H1 (cell line): ENCODE measurements around the gene CHST2. TPM values are rescaled to one million over a fixed set of nuclear protein-coding genes. Genes with fewer than 3 reads are reported as not detected.
"Not testable (repeated sequence)": the region's sequence is repeated elsewhere in the genome, so short reads cannot be mapped to it uniquely, and the experiment has no call there.

Experiments used
- CTCF ChIA-PET: fragments of 300-600 bp; sonication (Branson Sonifier 250); formaldehyde crosslinking; loops from one replicate; lab custom pipeline; 2021; ENCODE audit not compliant: partially characterized antibody; lab: Charles Lee
- POLR2A ChIA-PET: fragments of 300-600 bp; sonication (Branson Sonifier 250); formaldehyde crosslinking; loops from one replicate; lab custom pipeline; 2021; ENCODE audit warnings: inconsistent platforms; ENCODE audit not compliant: partially characterized antibody; lab: Charles Lee
- DNase-seq, 2 experiments: peaks; one replicate each; pipeline versions ENCODE4 v3.0.0 to v3.0.0-alpha.2; 2010 to 2022; ENCODE audit warnings: low spot score in 2 of 2, low read depth in 1 of 2, mixed read lengths in 1 of 2
- FAIRE-seq: peaks from 2 replicates; lab custom pipeline; 2011; peaks lifted over from hg19 to GRCh38; lab: Jason Lieb, UNC
- H2AFZ ChIP-seq: 2 replicates; pipeline ENCODE4 v1.8.1; 2012; ENCODE audit warnings: low read length, inconsistent platforms
- H2AK5ac ChIP-seq: 2 replicates; pipeline ENCODE4 v1.6.1; 2013; ENCODE audit warnings: low read depth, low read length
- H2BK120ac ChIP-seq: replicated peaks from 2 replicates; pipeline ENCODE3; 2013; ENCODE audit warnings: low read depth, low read length, inconsistent platforms
- H2BK12ac ChIP-seq: 2 replicates; pipeline ENCODE4 v1.6.1; 2013; ENCODE audit warnings: low read depth, low read length
- H2BK15ac ChIP-seq: 2 replicates; pipeline ENCODE4 v1.6.1; 2013; ENCODE audit warnings: low read length
- H2BK20ac ChIP-seq: 2 replicates; pipeline ENCODE4 v1.6.1; 2013; ENCODE audit warnings: low read length
- H2BK5ac ChIP-seq: 2 replicates; pipeline ENCODE4 v1.6.1; 2013; ENCODE audit warnings: low read depth, low read length
- H3K14ac ChIP-seq: 2 replicates; pipeline ENCODE4 v1.6.1; 2013; ENCODE audit warnings: inconsistent platforms; ENCODE audit not compliant: insufficient read length
- H3K18ac ChIP-seq: 2 replicates; pipeline ENCODE4 v1.6.1; 2013; ENCODE audit warnings: low read length; ENCODE audit errors: extremely low read depth
- H3K23ac ChIP-seq: 2 replicates; pipeline ENCODE4 v1.6.1; 2013; ENCODE audit warnings: inconsistent platforms; ENCODE audit not compliant: insufficient read length
- H3K23me2 ChIP-seq: 2 replicates; pipeline ENCODE4 v1.6.1; 2013; ENCODE audit warnings: low read depth, low read length
- H3K27ac ChIP-seq: 2 replicates; pipeline ENCODE4 v1.6.1; 2011; ENCODE audit warnings: low read depth, low read length, inconsistent platforms
- H3K27me3 ChIP-seq, 4 experiments: replicated peaks in 1 of 4; 1 replicate in 1 of 4; 2 replicates in 3 of 4; pipeline versions ENCODE4 v1.6.1 to v1.8.1; 2011 to 2013; ENCODE audit warnings: low read length in 3 of 4, mild to moderate bottlenecking in 3 of 4, inconsistent platforms in 2 of 4, mixed read lengths in 2 of 4, moderate library complexity in 1 of 4; ENCODE audit not compliant: control insufficient read depth in 3 of 4, insufficient read depth in 3 of 4; ENCODE audit errors: extremely low read depth in 1 of 4
- H3K36me3 ChIP-seq, 4 experiments: 2 replicates each; pipeline versions ENCODE4 v1.6.1 to v1.8.1; 2011 to 2013; ENCODE audit warnings: mild to moderate bottlenecking in 4 of 4, low read length in 3 of 4, moderate library complexity in 2 of 4, control low read depth in 1 of 4, inconsistent platforms in 1 of 4; ENCODE audit not compliant: insufficient read depth in 4 of 4, control insufficient read depth in 2 of 4
- H3K4ac ChIP-seq: replicated peaks from 2 replicates; pipeline ENCODE3; 2013; ENCODE audit warnings: low read length, low read depth, mixed read lengths, inconsistent platforms; ENCODE audit not compliant: insufficient read length
- H3K4me1 ChIP-seq, 4 experiments: replicated peaks in 1 of 4; 1 replicate in 1 of 4; 2 replicates in 3 of 4; pipeline versions ENCODE4 v1.6.1 to v1.8.1; 2011 to 2013; ENCODE audit warnings: low read length in 3 of 4, inconsistent platforms in 2 of 4, mixed read lengths in 1 of 4; ENCODE audit not compliant: insufficient read depth in 4 of 4, control insufficient read depth in 3 of 4
- H3K4me2 ChIP-seq, 2 experiments: 2 replicates each; pipeline versions ENCODE4 v1.6.1 to v1.8.1; 2011 to 2013; ENCODE audit warnings: low read depth in 2 of 2, low read length in 2 of 2, control low read depth in 1 of 2, inconsistent platforms in 1 of 2, mild to moderate bottlenecking in 1 of 2; ENCODE audit not compliant: insufficient read depth in 1 of 2
- H3K4me3 ChIP-seq, 4 experiments: fragments of 200-600, 300-600 bp in 1 of 4; sonication (generic), shearing (Covaris generic), sonication (Bioruptor Twin) in 1 of 4; 2 replicates each; pipeline versions ENCODE4 v1.5.1 to v1.8.1; 2011 to 2016; ENCODE audit warnings: low read length in 4 of 4, low read depth in 3 of 4, control low read depth in 2 of 4, inconsistent platforms in 2 of 4, mild to moderate bottlenecking in 2 of 4, mixed read lengths in 1 of 4, moderate library complexity in 1 of 4; ENCODE audit not compliant: insufficient read depth in 2 of 4; ENCODE audit errors: extremely low read depth in 1 of 4
- H3K56ac ChIP-seq: replicated peaks from 2 replicates; pipeline ENCODE3; 2013; ENCODE audit warnings: low read depth, mild to moderate bottlenecking, mixed read lengths, low read length, inconsistent platforms; ENCODE audit not compliant: insufficient read length
- H3K79me1 ChIP-seq: 2 replicates; pipeline ENCODE4 v1.6.1; 2013; ENCODE audit warnings: low read depth, low read length, control low read depth
- H3K79me2 ChIP-seq, 2 experiments: 2 replicates each; pipeline versions ENCODE4 v1.6.1 to v1.8.1; 2012 to 2013; ENCODE audit warnings: low read length in 2 of 2, mild to moderate bottlenecking in 2 of 2, inconsistent platforms in 1 of 2; ENCODE audit not compliant: insufficient read depth in 2 of 2, control insufficient read depth in 1 of 2
- H3K9ac ChIP-seq, 4 experiments: replicated peaks in 1 of 4; 1 replicate in 1 of 4; 2 replicates in 3 of 4; pipeline versions ENCODE4 v1.6.1 to v1.8.1; 2011 to 2013; ENCODE audit warnings: low read depth in 3 of 4, low read length in 3 of 4, control low read depth in 2 of 4, mild to moderate bottlenecking in 2 of 4, moderate library complexity in 2 of 4, inconsistent platforms in 1 of 4; ENCODE audit errors: extremely low read depth in 1 of 4
- H3K9me3 ChIP-seq, 2 experiments: 2 replicates each; pipeline versions ENCODE4 v1.6.1 to v1.8.1; 2012 to 2013; ENCODE audit warnings: mild to moderate bottlenecking in 2 of 2, moderate library complexity in 2 of 2, control low read depth in 1 of 2, inconsistent platforms in 1 of 2, low read depth in 1 of 2, low read length in 1 of 2, mixed read lengths in 1 of 2; ENCODE audit not compliant: insufficient read depth in 2 of 2
- H4K20me1 ChIP-seq, 2 experiments: replicated peaks in 1 of 2; 2 replicates each; pipeline versions ENCODE3 to v1.8.1; 2011 to 2013; ENCODE audit warnings: inconsistent platforms in 2 of 2, low read length in 2 of 2, mild to moderate bottlenecking in 1 of 2; ENCODE audit not compliant: insufficient read depth in 2 of 2, control insufficient read depth in 1 of 2
- H4K5ac ChIP-seq: 2 replicates; pipeline ENCODE4 v1.6.1; 2013; ENCODE audit warnings: low read length, low read depth, mixed read lengths, inconsistent platforms; ENCODE audit not compliant: insufficient read length
- H4K8ac ChIP-seq: 2 replicates; pipeline ENCODE4 v1.8.0; 2013; ENCODE audit warnings: mild to moderate bottlenecking, moderate library complexity, low read length, inconsistent platforms; ENCODE audit not compliant: insufficient read depth; ENCODE audit errors: extremely low read depth
- H4K91ac ChIP-seq: replicated peaks from 2 replicates; pipeline ENCODE3; 2013; ENCODE audit warnings: low read length, mixed read lengths, inconsistent platforms; ENCODE audit not compliant: insufficient read length
- HDAC2 ChIP-seq, 2 experiments: fragments of 300-600 bp in 1 of 2; sonication (generic) in 1 of 2; IDR thresholded peaks; 2 replicates each; pipeline ENCODE4 v1.6.1; 2011 to 2012; ENCODE audit warnings: low read depth in 2 of 2, low read length in 2 of 2, mild to moderate bottlenecking in 2 of 2, moderate library complexity in 2 of 2, borderline replicate concordance in 1 of 2, inconsistent platforms in 1 of 2
- RXRA ChIP-seq: IDR thresholded peaks from 2 replicates; pipeline ENCODE4 v1.6.1; 2011; ENCODE audit warnings: low read depth, mild to moderate bottlenecking, low read length, moderate library complexity; ENCODE audit not compliant: insufficient read depth
- SP4 ChIP-seq: IDR thresholded peaks from 2 replicates; pipeline ENCODE4 v1.6.1; 2012; ENCODE audit warnings: low read length, inconsistent platforms
- WGBS, 2 experiments: shearing (Covaris generic) in 1 of 2; methylation state at CpG; one replicate each; pipeline versions ENCODE4 v1.1.6 to v1.1.7; 2013 to 2015; ENCODE audit warnings: low lambda C conversion rate in 2 of 2, mixed read lengths in 2 of 2, inconsistent platforms in 1 of 2, low coverage in 1 of 2, missing lambda C conversion rate in 1 of 2; ENCODE audit not compliant: insufficient replicate concordance in 2 of 2, insufficient coverage in 1 of 2, insufficient read length in 1 of 2; ENCODE audit errors: extremely low coverage in 1 of 2, missing lambda C conversion rate in 1 of 2; 5-methylcytosine and 5-hydroxymethylcytosine counted together
- polyA plus RNA-seq, 7 experiments: library from polyadenylated mRNA; depleted of rRNA in 3 of 7; stranded (reverse) in 5 of 7; unstranded in 2 of 7; fragments of >200 nt in 5 of 7; fragments of 200-250 nt in 2 of 7; gene quantifications; 1 replicate in 5 of 7; 2 replicates in 1 of 7; 4 replicates in 1 of 7; pipeline versions ENCODE4 v1.2.1 to v1.2.3, GENCODE V29; 2011 to 2013; ENCODE audit warnings: missing spikeins in 2 of 7, mixed read lengths in 2 of 7
- total RNA-seq: library from RNA; stranded (reverse); fragmentation: NEBNext Ultra II Directional; extraction: Animal tissue kit (Norgen Biotek cat#: 25700); gene quantifications from 2 replicates; pipeline ENCODE4 v1.2.1, GENCODE V29; 2021

CHST2 gene
- total and polyA plus RNA-seq, 2 of the 8 experiments (the other 6 are each of a cell fraction or from before 2014, with no cell fraction given) = 3.2 to 15.1 TPM

DNA sequence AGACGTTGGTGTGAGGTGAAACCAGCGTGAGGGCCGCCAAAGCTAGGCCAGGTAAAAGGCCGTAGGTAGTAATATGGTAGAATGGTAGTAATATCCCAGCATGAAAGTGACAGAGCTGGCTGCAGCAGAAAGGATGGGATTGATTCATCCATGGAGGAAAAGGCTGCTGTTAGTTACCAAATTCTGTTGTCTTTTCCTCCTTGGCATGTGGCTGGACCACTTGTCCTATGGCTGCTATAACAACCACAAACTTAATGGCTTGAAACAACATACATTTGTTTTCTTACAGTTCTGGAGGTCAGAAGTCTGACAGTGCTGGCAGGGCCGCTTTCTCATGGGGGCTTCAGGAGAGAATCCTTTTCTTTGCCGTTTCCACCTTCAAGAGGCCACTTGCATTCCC lies 47.8 kb upstream of the CHST2 start (continued):
- TF ChIP-seq HDAC2 (IDR thresholded peaks at IDR 0.05; ENCODE audit: borderline replicate concordance in 1 of 2, low read depth in 2 of 2, low read length in 2 of 2) = no peak
- TF ChIP-seq RXRA = no peak
- TF ChIP-seq SP4 = no peak

DNA sequence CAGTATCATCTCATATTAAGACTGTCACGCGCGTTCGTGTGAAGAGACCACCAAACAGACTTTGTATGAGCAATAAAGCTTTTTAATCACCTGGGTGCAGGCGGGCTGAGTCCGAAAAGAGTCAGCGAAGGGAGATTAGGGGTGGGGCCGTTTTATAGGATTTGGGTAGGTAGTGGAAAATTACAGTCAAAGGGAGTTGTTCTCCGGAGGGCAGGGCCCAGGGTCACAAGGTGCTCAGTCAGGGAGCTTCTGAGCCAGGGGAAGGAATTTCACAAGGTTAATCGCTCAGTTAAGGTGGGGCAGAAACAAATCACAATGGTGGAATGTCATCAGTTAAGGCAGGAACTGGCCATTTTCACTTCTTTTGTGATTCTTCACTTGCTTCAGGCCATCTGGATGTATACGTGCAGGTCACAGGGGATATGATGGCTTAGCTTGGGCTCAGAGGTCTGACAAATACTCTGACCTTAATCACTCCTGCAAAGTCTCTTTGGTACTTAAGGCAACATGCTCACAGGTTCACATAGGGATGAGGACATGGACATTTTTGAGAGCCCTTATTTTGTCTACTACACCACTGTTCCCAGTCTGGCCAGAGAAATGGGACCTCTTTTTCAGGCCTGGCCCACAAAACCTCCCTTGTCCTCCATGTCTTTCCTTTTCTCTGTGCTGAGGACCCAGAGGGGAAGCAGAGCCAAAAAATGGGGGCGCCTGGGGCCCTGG lies 47.1 kb upstream of the CHST2 start:
- H3K36me3 ChIP-seq, H3K14ac ChIP-seq, H3K23ac ChIP-seq, H3K9me3 ChIP-seq, DNase-seq, H2BK5ac ChIP-seq, H3K79me2 ChIP-seq, H3K4ac ChIP-seq, H3K27me3 ChIP-seq, H3K23me2 ChIP-seq, FAIRE-seq, H3K56ac ChIP-seq, H4K5ac ChIP-seq, H2BK15ac ChIP-seq, H2BK120ac ChIP-seq, H3K4me2 ChIP-seq, H4K91ac ChIP-seq, H3K9ac ChIP-seq, H2BK20ac ChIP-seq, H3K4me3 ChIP-seq, H4K20me1 ChIP-seq, H2AFZ ChIP-seq, H3K79me1 ChIP-seq, H4K8ac ChIP-seq, H3K27ac ChIP-seq, H2AK5ac ChIP-seq, H2BK12ac ChIP-seq, H3K18ac ChIP-seq: not testable (repeated sequence)
- WGBS, 2 experiments = 87% methylated on average over 12 of the region's 12 CpGs; no CpG with 5 or more reads in 1 of the 2 experiments
- CTCF ChIA-PET = interaction anchor here (0.7 to 3.1 kb wide), 5 partner anchors 10 to 190 kb away, joined by 3 to 16 read pairs (median 3); no protein-coding TSS in a partner anchor
- H3K4me1 ChIP-seq = peaks cover 0 to 12% (median 9%) of the 10 kb centered on the region in 4 experiments; a peak in 5 of 7 replicates
- POLR2A ChIA-PET = interaction anchor here (2.0 kb wide), 1 partner anchor 10 kb away, joined by 4 read pairs; no protein-coding TSS in a partner anchor
